ENCODE data around the gene ATP6AP2. TPM values are rescaled to one million over a fixed set of nuclear protein-coding genes. Genes with fewer than 3 reads are reported as not detected.

The ATP6AP2 gene
- 67.9 TPM for polyA plus RNA-seq (2012; ENCODE audit: insufficient read length, low read depth)

GRCh38 chrX:40580537-40581335, at the start of gene ATP6AP2:
Gene ATP6AP2 (plus strand): TSS chrX:40580970. CDS start chrX:40581066, 96 bp downstream.
- peak; percentile 41 for TF ChIP-seq FOXP2 (optimal IDR thresholded peaks at IDR 0.05; ENCODE audit: borderline replicate concordance, extremely low read depth, extremely low read length, insufficient read depth)
- peak; percentile 46; the same call in 1 of the 2 replicates for TF ChIP-seq POLR2AphosphoS5 (IDR thresholded peaks at IDR 0.05; ENCODE audit: low read depth, low read length)
- no peak for TF ChIP-seq SIN3A (IDR thresholded peaks at IDR 0.05; ENCODE audit: borderline replicate concordance, insufficient read depth, low read length)

- no peak for TF ChIP-seq SIN3A (IDR thresholded peaks at IDR 0.05; ENCODE audit: borderline replicate concordance, insufficient read depth, low read length)
- no peak for TF ChIP-seq TAF1 (IDR thresholded peaks at IDR 0.05; ENCODE audit: borderline replicate concordance, insufficient read depth, low read length)
- no peak for TF ChIP-seq POLR2AphosphoS5 (IDR thresholded peaks at IDR 0.05; ENCODE audit: low read depth, low read length)
- no peak for TF ChIP-seq FOXP2 (optimal IDR thresholded peaks at IDR 0.05; ENCODE audit: borderline replicate concordance, extremely low read depth, extremely low read length, insufficient read depth)
- TF ChIP-seq REST (IDR thresholded peaks at IDR 0.05; ENCODE audit: insufficient read depth in 1 of 2, low read depth in 2 of 2, low read length in 2 of 2): no peak
Measured at GRCh38 chrX:40531056-40531826, 49.5 kb upstream of the ATP6AP2 start.

- no peak for TF ChIP-seq SIN3A (IDR thresholded peaks at IDR 0.05; ENCODE audit: borderline replicate concordance, insufficient read depth, low read length)
- no peak for TF ChIP-seq REST (IDR thresholded peaks at IDR 0.05; ENCODE audit: insufficient read depth in 1 of 2, low read depth in 2 of 2, low read length in 2 of 2)
- no peak for TF ChIP-seq TAF1 (IDR thresholded peaks at IDR 0.05; ENCODE audit: borderline replicate concordance, insufficient read depth, low read length)
- TF ChIP-seq POLR2AphosphoS5 (IDR thresholded peaks at IDR 0.05; ENCODE audit: low read depth, low read length): no peak
- no peak for TF ChIP-seq FOXP2 (optimal IDR thresholded peaks at IDR 0.05; ENCODE audit: borderline replicate concordance, extremely low read depth, extremely low read length, insufficient read depth)
Measured at GRCh38 chrX:40537310-40537709, 43.5 kb upstream of the ATP6AP2 start.

- TF ChIP-seq POLR2AphosphoS5 (IDR thresholded peaks at IDR 0.05; ENCODE audit: low read depth, low read length) (no peak), SIN3A (IDR thresholded peaks at IDR 0.05; ENCODE audit: borderline replicate concordance, insufficient read depth, low read length) (no peak), FOXP2 (optimal IDR thresholded peaks at IDR 0.05; ENCODE audit: borderline replicate concordance, extremely low read depth, extremely low read length, insufficient read depth) (no peak), TAF1 (IDR thresholded peaks at IDR 0.05; ENCODE audit: borderline replicate concordance, insufficient read depth, low read length) (no peak), REST (IDR thresholded peaks at IDR 0.05; ENCODE audit: insufficient read depth in 1 of 2, low read depth in 2 of 2, low read length in 2 of 2) (no peak)
Measured at GRCh38 chrX:40538406-40538805, 42.4 kb upstream of the ATP6AP2 start.
